GM12873 (cell line): ENCODE data around the gene KIAA0930.

Experiments used
- TF ChIP-seq, protein P1 (sequence below): IDR thresholded peaks from 2 replicates; pipeline ENCODE4 v1.5.1; 2012; ENCODE audit warnings: low read depth, mild to moderate bottlenecking, moderate library complexity, low read length, control low read depth; ENCODE audit not compliant: insufficient read depth; ENCODE audit errors: missing control alignments

KIAA0930 gene

DNA sequence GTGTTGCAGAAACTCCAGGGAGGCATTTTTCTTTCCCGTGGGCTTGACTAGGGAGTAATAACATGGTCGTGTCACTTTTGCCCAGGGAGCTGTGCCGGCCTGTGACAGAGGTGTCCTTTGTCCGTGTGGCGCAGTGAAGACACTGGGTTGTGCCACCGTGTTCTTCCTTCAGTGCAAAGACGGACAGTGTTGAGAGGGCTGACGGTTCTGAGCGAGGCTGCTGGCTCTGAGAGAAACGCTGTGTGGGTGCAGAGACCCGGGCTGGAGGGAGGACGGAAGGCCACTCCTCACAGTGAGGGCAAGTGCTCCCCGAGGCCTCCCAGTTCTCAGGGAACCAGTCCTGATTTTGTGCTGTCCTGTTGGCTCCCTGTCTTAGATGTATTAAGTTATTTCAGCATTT is 56.7 kb downstream of the KIAA0930 start:
- TF ChIP-seq, protein P1, sequence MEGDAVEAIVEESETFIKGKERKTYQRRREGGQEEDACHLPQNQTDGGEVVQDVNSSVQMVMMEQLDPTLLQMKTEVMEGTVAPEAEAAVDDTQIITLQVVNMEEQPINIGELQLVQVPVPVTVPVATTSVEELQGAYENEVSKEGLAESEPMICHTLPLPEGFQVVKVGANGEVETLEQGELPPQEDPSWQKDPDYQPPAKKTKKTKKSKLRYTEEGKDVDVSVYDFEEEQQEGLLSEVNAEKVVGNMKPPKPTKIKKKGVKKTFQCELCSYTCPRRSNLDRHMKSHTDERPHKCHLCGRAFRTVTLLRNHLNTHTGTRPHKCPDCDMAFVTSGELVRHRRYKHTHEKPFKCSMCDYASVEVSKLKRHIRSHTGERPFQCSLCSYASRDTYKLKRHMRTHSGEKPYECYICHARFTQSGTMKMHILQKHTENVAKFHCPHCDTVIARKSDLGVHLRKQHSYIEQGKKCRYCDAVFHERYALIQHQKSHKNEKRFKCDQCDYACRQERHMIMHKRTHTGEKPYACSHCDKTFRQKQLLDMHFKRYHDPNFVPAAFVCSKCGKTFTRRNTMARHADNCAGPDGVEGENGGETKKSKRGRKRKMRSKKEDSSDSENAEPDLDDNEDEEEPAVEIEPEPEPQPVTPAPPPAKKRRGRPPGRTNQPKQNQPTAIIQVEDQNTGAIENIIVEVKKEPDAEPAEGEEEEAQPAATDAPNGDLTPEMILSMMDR, result no peak

DNA sequence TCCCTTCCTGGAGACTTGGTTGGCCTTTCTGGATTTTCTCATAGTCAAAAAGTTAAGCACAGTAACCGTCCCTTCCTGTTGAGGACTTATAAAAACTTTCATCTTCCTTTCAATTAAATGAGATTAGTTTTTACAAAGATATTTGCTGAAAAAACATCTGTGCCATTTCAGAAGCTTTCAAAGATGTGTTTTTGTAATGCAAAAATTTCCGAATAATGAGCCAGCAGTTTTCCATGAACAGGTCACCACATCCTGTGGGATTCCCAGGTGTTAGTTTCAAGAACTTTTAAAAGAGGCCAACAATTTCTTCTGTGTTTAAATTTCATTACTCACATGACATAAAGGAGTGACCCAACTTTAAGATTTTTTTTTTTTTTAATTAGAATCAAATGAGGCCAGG is 58.9 kb downstream of the KIAA0930 start:
- TF ChIP-seq, protein P1, result no peak

DNA sequence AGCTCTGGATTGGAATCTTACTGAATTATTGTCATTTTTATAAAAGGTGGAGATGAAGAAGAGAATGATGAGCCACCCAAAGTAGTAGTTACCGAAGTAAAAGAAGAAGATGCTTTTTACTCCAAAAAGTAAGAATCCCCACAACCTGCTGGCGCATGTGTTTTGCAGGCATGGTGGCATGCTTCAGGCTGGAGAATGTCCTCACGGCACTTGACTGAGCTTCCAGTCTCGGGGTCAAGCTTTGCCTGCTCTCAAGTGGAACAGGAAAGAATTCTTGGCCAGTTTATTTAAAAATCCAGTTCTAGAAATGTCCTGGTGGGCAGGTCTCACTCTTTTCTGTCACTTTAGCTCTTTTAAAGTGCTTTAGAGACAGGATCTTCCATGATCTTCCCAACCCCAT is 59.5 kb downstream of the KIAA0930 start:
- TF ChIP-seq, protein P1, result no peak

DNA sequence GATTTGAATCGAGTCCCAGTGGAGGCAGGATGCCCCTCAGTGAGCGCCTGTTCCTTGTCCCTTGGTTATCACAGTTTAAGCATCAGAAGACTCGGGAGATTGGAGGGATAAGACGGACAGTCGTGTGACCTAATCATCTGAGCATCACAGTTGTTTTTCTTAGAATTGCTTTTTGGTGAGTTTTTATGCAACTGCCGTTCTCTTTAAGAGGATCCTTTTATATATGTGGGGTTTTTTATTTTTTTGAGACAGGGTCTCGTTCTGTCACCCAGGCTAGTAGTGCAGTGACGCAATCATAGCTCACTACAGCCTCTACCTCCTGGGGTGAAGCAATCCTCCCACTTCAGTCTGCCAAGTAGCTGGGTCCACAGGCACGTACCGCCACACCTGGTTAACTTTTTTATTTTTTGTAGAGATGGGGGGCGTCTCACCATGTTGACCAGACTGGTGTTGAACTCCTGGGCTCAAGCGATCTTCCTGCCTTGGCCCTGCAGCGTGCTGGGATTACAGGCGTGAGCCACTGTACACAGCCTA is 60.5 kb downstream of the KIAA0930 start:
- TF ChIP-seq, protein P1, result no peak

DNA sequence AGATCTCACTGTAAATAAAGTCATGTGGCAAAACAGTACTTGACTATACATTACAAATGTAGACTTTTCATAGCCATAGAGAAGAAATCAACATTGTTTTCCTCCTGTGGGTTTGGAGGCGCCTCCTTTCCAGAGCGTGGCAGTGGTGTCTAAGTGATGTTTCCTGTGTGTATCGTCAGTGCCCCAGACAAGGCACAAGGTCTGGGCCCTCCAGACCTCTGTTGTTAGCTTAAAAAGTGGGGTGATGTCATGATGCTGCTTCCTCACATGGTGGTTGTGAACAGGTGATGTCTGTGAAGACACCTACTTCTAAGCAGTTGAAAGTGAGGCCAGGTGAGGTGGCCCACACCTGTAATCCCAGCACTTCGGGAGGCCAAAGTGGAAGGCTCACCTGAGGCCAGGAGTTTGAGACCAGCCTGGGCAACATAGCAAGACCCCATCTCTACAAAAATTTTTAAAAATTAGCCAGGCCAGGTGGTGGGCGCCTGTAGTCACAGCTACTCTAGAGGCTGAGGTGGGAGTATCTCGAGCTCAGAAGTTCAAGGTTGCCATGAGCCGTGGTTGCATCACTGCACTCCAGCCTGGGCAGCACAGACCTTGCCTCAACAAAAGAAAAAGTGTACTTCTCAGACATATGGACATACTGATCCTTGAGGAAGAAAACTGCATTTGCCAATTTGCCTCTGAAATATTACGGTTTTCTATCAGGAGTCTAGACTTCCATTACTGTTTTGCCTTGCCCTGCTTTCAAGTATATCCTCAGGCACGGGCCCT is 61.2 kb downstream of the KIAA0930 start:
- TF ChIP-seq, protein P1, result no peak

DNA sequence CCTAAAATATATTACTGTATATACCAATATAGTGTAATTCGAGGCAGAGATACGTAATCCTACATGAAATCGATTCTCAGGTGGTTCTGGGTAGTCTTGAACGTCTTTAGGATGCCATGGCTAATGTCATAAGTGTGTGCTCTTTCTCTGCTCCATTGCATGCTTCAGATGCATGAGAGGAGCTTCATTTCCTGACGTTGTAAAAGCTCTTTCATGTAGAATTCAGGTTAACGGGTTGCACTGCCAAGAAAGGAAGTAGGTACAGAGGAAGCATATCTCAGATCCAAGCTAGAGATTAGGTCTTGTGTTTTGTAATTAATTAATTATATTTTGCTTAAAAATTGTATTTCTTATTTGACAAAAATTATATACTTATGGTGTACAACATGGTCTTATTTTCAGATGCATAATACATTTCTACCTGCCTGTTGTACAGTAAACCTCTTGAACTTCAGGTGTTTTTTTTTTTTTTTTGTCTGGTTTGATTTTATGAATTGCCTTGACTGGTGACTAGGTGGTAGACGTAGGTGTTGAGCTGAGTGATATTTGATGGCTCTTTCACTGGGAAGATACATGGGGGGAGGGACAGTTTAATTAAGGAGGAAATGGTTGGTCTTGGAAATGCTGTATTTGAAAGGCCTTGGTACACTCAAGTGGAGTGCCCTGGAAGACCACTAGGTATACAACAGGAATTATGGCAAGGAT is 67.7 kb downstream of the KIAA0930 start:
- TF ChIP-seq, protein P1, result no peak

DNA sequence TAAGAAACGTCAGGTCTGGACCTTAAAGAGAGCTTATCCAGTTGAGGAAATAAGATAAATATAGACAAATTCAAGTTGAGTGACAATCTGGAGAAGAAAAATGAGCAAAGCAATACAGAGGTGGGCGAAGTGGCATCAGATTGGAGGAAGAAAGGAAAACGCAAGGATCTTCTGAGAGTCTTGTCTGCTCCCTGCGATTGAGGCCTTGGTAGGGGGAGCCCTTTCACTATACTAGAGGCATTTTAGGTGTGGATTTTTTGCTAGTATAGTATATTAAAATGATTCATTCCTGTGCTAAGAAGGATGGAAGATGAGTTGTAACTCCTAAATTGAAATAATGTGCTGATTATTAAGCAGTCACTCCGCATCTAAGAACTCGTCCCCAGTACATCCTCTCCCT is 68.9 kb downstream of the KIAA0930 start:
- TF ChIP-seq, protein P1, result no peak
